Putamen (tissue), 1 donor: Measurements from ENCODE around the gene PAIP1.
"Not testable (repeated sequence)": the region's sequence is repeated elsewhere in the genome, so short reads cannot be mapped to it uniquely, and the experiment has no call there.

Experiments
- DNase-seq: peaks from one replicate; pipeline ENCODE4 v3.0.0-alpha.2; 2016; ENCODE audit warnings: low spot score

Gene PAIP1

GRCh38 chr5:43520615-43521014, 36.3 kb downstream of the PAIP1 start:
- no peak for DNase-seq

- no peak for DNase-seq
These were observed 41.2 kb downstream of the PAIP1 start for GRCh38 chr5:43515678-43516048.

- peak; percentile 95 for DNase-seq
These were observed 41.8 kb downstream of the PAIP1 start, which contains the start of gene C5orf34 for GRCh38 chr5:43514816-43515677. TSS of gene C5orf34 (minus strand) at chr5:43515148. CDS start at chr5:43509339, 5,809 bp downstream.

GRCh38 chr5:43514471-43514815, 42.4 kb downstream of the PAIP1 start:
- no peak for DNase-seq

GRCh38 chr5:43514025-43514424, 42.9 kb downstream of the PAIP1 start:
- no peak for DNase-seq

GRCh38 chr5:43511062-43511461, 45.8 kb downstream of the PAIP1 start:
- not testable (repeated sequence) for DNase-seq

- DNase-seq = no peak
These were observed 58.3 kb downstream of the PAIP1 start for GRCh38 chr5:43498581-43498980.

GRCh38 chr5:43497311-43498104, 59.4 kb downstream of the PAIP1 start:
- DNase-seq = no peak

GRCh38 chr5:43491326-43491725, 65.6 kb downstream of the PAIP1 start:
- no peak for DNase-seq

GRCh38 chr5:43486353-43486752, 70.5 kb downstream of the PAIP1 start:
- no peak for DNase-seq

GRCh38 chr5:43485406-43485805, 71.5 kb downstream of the PAIP1 start:
- no peak for DNase-seq

GRCh38 chr5:43484106-43484849, 72.6 kb downstream of the PAIP1 start:
- peak; percentile 85 for DNase-seq

- peak; percentile 96 for DNase-seq
These were observed 73.4 kb downstream of the PAIP1 start, which contains the start of gene TMEM267 for GRCh38 chr5:43483298-43484105. TSS of gene TMEM267 (minus strand) at chr5:43483865. CDS start at chr5:43453969, 29,896 bp downstream.

GRCh38 chr5:43482490-43483297, 74.2 kb downstream of the PAIP1 start:
- DNase-seq = no peak
